HG02763 (cell line): ENCODE measurements around the gene WWOX.

ENCODE experiments used
- ATAC-seq: cut with Tn5 transposase; IDR thresholded peaks from one replicate; pipeline ENCODE4 v1.9.1; 2021; ENCODE audit warnings: mild to moderate bottlenecking, moderate library complexity; ENCODE audit not compliant: unreplicated experiment

WWOX gene

DNA sequence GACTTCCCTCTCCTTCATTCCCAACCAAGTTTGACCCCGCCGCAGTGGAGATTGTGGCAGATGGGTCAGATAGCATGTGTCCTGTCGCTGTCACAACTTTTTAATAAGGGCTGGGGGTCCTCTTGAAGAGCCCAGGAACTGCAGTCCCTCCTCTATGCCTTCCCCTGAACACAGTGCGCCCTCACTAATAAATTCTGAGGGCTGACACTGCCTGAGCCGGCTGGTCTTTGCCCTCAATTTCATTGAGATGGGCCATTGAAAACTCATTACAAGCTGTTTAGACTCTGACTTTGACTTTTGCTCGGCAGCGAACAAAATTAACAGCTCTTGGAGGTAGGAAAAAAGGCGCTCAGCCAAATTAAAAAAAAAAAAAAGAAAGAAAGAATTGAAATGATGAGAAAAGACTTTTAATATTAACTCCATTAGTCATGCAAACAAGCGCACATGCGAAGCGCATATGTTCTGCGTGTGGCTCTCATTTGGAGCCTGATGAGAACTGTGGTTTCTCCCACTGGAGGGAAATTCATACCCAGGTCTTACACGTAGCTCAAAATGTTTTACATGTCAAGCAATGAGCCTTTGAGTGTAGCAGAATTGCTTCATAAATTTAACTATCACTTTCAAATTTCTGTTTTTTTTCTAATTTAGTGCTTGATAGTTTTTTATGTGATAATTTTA lies 704.7 kb downstream of the WWOX start:
- ATAC-seq = no peak

DNA sequence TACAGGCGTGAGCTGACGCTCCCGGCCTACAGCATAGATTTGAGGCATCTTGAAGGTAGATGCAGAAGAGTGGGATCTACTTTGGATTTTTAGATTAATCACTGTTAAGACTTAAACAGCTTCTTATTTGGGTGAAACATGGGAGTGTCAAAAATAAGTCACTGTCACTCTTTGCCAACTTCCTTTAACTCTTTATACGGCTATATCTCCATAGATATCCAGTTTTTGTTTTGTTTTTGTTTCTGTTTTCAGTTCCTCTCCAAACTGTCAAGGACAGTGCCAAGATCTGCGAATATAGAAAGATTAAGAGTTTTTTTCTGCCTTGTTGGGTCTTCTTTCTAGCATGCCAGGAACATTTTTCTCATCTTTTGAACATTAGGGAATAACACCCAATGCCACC lies 706.1 kb downstream of the WWOX start:
- ATAC-seq = no peak

DNA sequence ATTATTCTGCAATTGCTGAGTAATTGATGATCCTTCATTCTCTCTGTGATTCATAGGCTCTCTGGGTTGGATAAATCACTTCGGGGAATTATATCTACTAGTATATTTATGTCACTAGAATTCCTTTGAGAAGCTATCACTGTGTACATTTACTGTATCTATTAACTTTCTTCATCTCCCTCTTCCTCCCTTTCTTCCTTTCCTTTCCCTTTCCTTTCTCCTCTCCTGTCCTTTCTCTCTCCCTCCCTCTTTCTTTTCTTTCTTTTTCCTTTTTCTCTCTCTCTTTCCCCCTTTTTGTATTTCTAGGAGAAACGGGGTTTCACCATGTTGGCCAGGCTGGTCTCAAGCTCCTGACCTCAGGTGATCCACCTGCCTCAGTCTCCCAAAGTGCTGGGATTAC lies 711.8 kb downstream of the WWOX start:
- no peak for ATAC-seq

DNA sequence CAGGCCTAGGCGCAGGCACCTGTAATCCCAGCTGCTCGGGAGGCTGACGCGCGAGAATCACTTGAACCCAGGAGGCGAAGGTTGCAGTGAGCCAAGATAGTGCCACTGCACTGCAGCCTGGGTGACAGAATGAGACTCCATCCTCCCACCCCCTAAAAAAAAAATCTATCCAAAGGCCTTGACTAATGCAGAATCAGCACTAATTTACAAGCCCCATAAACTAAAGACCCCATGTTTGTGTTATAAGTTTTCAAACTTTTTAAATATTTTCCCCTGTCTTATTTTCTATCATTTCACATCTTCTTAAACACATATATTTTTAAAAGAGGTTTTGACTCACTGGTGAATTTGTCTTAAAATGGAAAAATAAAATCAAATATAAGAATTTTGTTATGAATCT lies 713.1 kb downstream of the WWOX start:
- ATAC-seq = no peak

GRCh38 chr16:78813661-78814311 lies 714.3 kb downstream of the WWOX start:
- no peak for ATAC-seq

- ATAC-seq = no peak
Measured at GRCh38 chr16:78815713-78816112, 716.3 kb downstream of the WWOX start.

DNA sequence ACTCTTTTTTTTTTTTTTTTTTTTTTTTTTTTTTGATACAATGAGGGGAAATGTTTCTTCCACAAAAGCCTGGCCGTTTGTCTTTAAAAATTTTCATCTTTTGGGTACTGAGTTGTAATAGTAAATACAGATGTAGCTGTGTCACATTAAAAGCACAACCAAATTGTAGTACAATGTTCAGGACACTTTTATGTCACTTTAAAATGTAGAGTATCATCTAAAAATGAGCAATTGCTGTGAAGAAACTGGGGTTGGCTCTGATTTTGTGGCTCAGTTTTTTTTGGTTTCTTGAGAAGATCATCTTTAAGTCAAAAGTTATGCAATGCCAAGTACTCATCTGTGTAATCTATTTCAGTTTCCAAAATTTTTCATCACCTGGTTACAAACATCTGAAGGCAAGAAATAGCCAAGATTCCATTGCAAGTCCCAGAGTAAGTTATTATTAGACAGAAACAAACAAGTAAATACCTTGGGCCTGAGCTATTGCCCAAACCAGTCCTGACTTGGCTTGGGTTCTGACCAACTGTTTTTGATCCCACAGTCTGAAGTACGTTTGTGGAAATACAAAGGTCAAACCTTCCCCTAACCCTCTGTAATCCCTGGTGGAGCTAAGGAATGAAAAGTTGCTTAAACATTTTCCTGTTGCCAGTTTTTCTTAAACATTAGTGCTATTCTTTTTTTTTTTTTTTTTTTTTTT lies 717.2 kb downstream of the WWOX start:
- no peak for ATAC-seq

DNA sequence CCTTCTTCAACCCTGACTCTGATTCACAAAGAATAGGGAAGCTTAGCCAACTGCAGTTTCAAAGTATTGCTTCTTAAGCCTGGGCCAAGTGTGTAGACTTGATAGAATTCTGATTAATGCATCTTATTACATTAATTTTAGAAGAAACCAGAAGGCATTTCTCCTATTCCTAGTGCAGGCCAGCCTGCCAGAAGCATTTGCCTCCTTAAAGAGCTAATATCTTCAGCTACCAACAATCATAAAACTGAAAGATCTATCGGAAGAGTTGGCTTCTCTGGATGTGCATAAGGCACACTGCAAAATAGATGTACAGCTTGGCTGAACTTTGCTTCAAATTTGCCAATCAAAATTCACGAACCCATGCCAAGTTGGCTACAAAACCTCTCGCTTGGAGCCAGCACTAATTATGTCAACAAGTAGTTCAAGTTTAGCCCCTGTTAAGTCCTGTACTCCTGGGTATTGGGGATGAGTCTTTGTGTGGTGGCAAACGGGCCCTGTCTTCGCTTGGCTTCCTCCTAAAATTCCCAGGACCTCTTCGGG lies 717.8 kb downstream of the WWOX start:
- no peak for ATAC-seq

DNA sequence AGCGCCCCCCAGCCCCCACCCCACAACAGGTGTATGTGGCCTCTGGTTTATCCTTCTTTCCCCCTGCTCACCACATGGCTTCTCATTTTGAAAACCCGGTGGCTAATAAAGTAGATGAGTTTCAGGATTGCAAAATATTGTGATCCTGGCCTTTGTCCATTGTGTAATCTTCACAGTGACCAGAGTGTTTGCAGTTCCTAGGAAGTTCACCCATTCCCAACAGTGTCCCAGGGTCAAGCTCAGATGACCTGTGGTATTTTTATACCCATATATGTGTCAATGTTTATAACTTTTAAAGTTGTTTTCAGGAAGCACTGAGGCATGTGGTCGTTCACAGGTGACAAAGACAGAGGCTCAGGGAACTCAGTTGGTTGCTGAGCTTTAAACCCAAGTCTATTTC lies 721.9 kb downstream of the WWOX start:
- ATAC-seq = no peak

GRCh38 chr16:78822509-78822908 lies 723.1 kb downstream of the WWOX start:
- ATAC-seq = no peak

DNA sequence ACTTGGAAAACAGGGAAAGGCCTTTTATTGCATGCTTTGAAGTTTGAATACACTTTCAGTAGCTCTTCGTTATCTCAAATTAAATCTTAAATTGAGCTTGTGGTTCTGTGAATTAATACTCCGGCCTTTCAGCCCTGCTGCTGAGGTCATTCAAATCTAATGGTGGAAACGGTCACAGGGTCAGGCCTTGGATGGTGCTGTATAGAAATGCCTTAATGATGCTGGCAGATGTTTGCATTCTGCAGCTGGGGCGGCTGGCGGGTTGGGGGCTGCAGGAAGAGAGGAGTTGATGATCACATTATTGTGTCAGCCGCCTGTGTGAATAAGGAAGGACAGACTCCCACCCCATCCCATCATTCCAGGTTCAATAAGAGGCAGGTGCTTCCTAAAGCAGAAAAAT lies 723.6 kb downstream of the WWOX start:
- ATAC-seq = no peak

DNA sequence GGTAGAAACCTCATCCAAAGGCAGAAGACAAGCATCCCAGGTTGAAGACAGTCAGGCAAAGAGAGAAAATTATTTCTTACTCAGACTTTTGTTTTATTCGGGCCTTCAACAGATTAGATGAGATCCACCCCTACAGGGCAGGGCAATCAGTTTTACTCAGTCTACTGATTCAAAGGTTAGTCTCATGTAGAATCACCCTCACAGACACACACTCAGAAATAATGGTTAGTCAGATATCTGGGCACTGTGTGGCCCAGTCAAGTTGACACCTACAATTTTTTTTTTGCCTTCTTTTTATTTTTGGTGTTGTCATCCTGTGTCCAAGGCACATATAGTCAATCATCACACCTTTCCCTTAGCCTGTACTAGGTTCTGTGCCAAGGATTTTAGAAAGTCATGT lies 729.8 kb downstream of the WWOX start:
- no peak for ATAC-seq

DNA sequence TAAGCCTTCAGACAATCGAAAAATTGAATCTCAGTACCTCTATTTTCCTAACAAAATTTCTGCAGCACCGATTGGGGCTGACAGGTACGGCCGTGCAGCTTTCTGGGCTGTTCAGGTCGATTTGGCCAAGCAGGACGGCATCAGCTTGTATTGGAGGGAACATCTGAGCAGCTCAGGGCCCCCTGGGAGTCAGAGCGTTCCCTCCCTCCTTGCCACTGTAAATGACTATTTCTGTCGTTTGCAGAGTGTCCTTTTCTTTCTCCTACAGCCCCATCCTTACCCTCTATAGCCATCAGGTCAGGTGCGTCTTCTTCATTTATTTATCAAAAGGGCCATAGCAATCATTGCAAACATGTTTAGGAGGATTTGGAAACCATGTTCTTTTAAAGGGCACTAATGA lies 731.1 kb downstream of the WWOX start:
- ATAC-seq = no peak

DNA sequence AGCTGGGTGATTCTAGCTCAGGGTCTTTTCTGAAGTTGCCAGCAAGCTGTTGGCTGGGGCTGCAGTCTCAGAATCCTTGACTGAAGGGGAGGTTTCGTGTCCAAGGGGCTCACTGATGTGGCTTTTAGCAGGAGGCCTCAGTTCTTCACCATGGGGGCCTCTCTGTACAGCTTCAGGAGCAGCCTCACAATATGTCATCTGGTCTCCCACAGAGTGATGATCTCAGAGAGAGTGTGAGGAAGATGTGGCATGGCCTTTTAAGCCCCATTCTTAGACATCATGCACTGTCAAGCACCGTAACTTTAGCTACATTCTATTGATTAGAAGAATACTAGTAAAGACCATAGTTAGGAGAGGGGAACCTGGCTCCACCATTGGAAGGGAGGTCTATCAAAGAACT lies 732.6 kb downstream of the WWOX start:
- no peak for ATAC-seq

DNA sequence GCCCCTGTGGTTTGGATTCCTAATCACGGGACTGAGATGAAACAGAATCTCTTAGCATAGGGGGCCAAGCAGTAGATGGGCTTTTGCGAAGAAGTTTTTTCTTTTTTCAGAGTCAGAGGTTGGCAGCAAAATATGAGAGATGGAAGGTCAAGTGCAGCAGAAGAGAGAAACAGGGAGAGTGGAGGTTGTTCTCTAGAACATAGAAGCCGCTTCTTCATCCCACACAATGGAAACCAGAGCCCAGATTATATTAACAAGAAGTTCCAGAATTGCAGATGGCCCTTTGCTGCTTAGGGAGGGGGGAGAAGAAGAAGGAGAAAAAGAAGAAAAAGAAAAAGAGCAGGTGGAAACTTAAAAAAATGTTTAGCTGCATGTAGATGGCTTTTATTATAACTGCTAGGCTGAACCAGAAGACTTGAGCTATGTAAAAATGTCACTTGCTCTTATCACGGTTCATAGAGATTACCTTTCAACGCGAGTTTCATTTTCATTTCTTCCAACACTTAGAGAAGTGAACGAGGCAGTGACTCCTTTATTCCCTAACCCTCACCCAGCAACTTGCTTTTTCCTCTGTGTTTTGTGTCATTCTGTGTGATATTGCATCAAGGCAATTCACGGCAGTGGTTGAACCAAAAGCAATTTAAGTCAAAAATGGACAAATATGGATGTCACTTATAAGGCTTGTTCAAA lies 737.5 kb downstream of the WWOX start:
- no peak for ATAC-seq

- ATAC-seq = no peak
Measured at GRCh38 chr16:78837706-78838105, 738.3 kb downstream of the WWOX start.

- no peak for ATAC-seq
Measured at GRCh38 chr16:78838276-78838675, 738.8 kb downstream of the WWOX start.

DNA sequence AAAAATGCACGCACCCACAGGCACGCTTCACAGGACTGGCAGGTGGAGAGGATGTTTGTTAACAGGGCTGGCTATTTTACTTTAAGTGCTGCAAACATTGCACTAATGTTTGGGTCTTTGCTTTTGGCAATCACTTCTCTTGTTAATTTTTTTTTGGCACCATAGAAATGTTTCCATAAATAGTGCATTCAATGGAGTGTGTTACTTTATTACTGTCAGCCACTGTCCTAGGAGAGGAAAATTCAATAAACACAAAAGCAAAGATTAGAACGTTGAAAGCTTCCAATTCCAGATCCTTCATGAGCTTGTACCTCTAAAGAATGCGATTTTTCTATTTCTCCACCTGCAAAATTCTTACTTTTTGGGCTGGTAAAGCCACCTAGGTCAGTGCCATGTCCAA lies 743.5 kb downstream of the WWOX start:
- no peak for ATAC-seq

GRCh38 chr16:78843978-78844377 lies 744.5 kb downstream of the WWOX start:
- no peak for ATAC-seq

DNA sequence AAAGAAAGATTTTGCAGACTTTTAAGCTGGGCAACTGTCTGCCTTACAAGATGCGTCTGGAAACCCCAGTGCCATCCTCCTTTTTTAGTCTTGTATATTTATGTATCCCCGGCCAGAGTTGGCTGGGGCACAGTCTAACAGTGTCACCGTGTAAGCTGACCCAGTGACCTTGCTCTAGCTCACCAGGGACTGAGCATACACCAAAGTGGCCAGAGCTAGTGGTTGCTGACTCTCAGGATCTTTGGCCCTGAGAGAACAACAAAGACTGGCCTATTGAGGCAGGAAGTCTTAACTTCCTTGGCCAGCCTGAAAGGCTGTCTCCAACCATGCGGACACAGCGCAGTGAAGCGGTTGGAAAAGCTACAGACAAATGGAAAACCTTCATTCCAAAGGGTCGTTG lies 745.2 kb downstream of the WWOX start:
- no peak for ATAC-seq

DNA sequence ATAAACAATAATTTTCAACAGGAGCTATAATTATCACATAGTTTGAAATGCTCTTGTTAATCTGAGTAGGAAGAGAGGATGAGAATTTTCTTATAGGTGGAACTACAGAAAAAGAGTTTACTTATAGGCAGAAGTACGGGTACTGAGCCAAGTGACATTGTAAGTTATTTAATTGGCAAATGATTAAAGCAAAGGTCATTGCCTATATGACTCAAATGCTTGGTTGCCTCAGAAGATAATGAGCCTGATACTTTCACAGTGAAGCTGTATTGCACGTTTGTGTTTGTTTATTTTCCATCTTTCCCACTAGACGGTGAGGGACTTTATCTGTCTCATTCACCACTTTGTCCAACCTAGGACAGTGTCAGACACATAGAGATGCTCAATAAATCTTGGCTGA lies 751.8 kb downstream of the WWOX start:
- no peak for ATAC-seq
